ENCODE data around the gene ZNF638. TPM values are rescaled to one million over a fixed set of nuclear protein-coding genes. Genes with fewer than 3 reads are reported as not detected.

Gene ZNF638
- total and polyA plus RNA-seq, 2 of the 4 experiments (the other 2 are of a cell fraction), result 46.4 to 129 TPM

DNA sequence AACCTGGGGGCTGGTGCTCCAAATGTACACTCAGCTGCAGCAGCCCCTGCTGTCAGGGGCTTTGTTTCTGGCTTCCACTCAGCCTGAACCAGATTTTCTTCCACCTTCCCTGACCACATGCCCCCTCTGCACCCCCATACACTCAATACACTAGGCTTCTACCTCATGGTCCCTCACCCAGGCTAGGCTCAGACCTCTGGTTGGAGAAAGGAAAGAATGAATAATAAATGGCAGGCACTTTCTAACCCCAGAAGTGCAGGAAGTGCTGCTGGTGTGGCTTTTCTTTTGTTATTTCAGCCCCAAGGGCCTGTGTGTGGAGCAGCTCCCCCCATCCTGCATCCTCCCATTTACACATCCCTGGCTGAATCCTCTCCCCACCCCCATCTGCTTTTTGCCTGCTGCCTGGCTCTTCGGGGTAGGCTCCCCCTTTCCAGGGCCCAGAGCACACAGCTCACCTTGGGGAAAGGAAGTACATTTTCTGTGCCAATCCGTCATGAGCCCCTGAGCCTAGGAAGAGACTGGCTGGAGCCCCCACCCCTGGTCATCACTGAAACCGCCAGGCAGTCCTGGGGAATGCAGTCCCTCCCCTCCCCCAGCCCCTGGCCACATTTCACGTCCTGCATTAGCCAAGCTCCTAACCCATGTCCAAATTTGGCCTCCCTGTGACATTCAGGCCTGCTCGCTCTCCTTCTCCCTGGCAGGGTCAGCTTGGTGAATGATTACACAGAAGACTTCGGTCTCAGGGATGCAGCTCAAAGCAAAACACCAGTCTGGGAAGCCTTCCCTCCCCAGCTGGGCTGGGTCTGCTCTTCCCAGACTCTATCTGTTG lies 124.4 kb downstream of the ZNF638 start:
- no peak overlapping the region for H4K8ac ChIP-seq (ENCODE audit: low read depth in 2 of 2, low read length in 2 of 2)
- no peak overlapping the region for H2BK120ac ChIP-seq (ENCODE audit: low read depth, low read length)
- no peak overlapping the region for H3K27ac ChIP-seq (ENCODE audit: insufficient read depth, low read length)
- intact Hi-C loops (cut with micrococcal nuclease), result no loop called here
- H3K14ac ChIP-seq (replicated peaks; ENCODE audit: low read depth, low read length), result no peak overlapping the region
- no peak overlapping the region for H3K4me3 ChIP-seq (ENCODE audit: insufficient read depth, low read depth, low read length)
- H3K56ac ChIP-seq (ENCODE audit: extremely low read depth, insufficient read depth, low read length), result no peak overlapping the region
- 50% methylated on average over 2 of the region's 6 CpGs; no CpG with 5 or more reads in 1 of the 2 experiments for WGBS, 2 experiments (ENCODE audit: extremely low coverage in 2 of 2, insufficient read length in 1 of 2)
- H2BK20ac ChIP-seq (ENCODE audit: low read depth, low read length), result no peak overlapping the region
- no peaks in the 10 kb centered on the region; the same call in 1 of the 2 replicates for H3K9me1 ChIP-seq (ENCODE audit: insufficient read depth, low read length)
- ATAC-seq (ENCODE audit: low read depth), result no peak
- no peak overlapping the region for H4K5ac ChIP-seq (ENCODE audit: low read depth, low read length)
- H4K91ac ChIP-seq (ENCODE audit: insufficient read depth, low read depth, low read length), result no peak overlapping the region
- POLR2A ChIA-PET (ENCODE audit: unreplicated experiment), result no interaction called here
- H3K4ac ChIP-seq (ENCODE audit: low read depth, low read length), result no peak overlapping the region
- H2AK9ac ChIP-seq (replicated peaks; ENCODE audit: low read depth, low read length, poor library complexity), result no peak overlapping the region
- H2BK5ac ChIP-seq (ENCODE audit: low read depth, low read length, poor library complexity, severe bottlenecking), result no peak overlapping the region
- no peaks in the 10 kb centered on the region for H3K9me3 ChIP-seq (ENCODE audit: control insufficient read depth, insufficient read depth, low read length)
- no peaks in the 10 kb centered on the region for H3K36me3 ChIP-seq (ENCODE audit: control insufficient read depth, insufficient read depth, low read length)
- in situ Hi-C loops (cut with MboI; ENCODE audit: low sequenced_read_pairs), result no loop called here
- H3K27me3 ChIP-seq (ENCODE audit: control insufficient read depth, insufficient read depth, low read length), result peaks cover 38% of the 10 kb centered on the region
- no peak overlapping the region for H3K23ac ChIP-seq (ENCODE audit: low read depth, low read length)
- peaks cover 5% of the 10 kb centered on the region; the same call in 1 of the 2 replicates for H3K4me1 ChIP-seq (ENCODE audit: control insufficient read depth, insufficient read depth, low read length)
- no peaks in the 10 kb centered on the region for H4K20me1 ChIP-seq (ENCODE audit: insufficient read depth, low read length)
- no peak overlapping the region for H2BK15ac ChIP-seq (ENCODE audit: low read depth, low read length)
- no peak overlapping the region for H3K9ac ChIP-seq (ENCODE audit: low read depth, low read length)
- TF ChIP-seq, protein P1, sequence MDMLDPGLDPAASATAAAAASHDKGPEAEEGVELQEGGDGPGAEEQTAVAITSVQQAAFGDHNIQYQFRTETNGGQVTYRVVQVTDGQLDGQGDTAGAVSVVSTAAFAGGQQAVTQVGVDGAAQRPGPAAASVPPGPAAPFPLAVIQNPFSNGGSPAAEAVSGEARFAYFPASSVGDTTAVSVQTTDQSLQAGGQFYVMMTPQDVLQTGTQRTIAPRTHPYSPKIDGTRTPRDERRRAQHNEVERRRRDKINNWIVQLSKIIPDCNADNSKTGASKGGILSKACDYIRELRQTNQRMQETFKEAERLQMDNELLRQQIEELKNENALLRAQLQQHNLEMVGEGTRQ (IDR thresholded peaks at IDR 0.05; ENCODE audit: low read depth, low read length), result no peak
- TF ChIP-seq, protein P2, sequence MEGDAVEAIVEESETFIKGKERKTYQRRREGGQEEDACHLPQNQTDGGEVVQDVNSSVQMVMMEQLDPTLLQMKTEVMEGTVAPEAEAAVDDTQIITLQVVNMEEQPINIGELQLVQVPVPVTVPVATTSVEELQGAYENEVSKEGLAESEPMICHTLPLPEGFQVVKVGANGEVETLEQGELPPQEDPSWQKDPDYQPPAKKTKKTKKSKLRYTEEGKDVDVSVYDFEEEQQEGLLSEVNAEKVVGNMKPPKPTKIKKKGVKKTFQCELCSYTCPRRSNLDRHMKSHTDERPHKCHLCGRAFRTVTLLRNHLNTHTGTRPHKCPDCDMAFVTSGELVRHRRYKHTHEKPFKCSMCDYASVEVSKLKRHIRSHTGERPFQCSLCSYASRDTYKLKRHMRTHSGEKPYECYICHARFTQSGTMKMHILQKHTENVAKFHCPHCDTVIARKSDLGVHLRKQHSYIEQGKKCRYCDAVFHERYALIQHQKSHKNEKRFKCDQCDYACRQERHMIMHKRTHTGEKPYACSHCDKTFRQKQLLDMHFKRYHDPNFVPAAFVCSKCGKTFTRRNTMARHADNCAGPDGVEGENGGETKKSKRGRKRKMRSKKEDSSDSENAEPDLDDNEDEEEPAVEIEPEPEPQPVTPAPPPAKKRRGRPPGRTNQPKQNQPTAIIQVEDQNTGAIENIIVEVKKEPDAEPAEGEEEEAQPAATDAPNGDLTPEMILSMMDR (conservative IDR thresholded peaks at IDR 0.05; ENCODE audit: low read depth, low read length), result no peak
- no peak for TF ChIP-seq MXI1 (IDR thresholded peaks at IDR 0.05; ENCODE audit: borderline replicate concordance, low read depth, low read length)
- no peak for TF ChIP-seq MAFK (IDR thresholded peaks at IDR 0.05; ENCODE audit: low read depth, low read length)
- no peak for TF ChIP-seq BHLHE40 (IDR thresholded peaks at IDR 0.05; ENCODE audit: low read depth, low read length)
- TF ChIP-seq RAD21 (IDR thresholded peaks at IDR 0.05; ENCODE audit: low read length), result no peak
- TF ChIP-seq CEBPB (IDR thresholded peaks at IDR 0.05; ENCODE audit: low read depth, low read length), result no peak
- no peak for TF ChIP-seq NFE2L2 (IDR thresholded peaks at IDR 0.05; ENCODE audit: low read depth, low read length)
- TF ChIP-seq RCOR1 (IDR thresholded peaks at IDR 0.05; ENCODE audit: insufficient replicate concordance, low read length), result no peak
- TF ChIP-seq FOS (IDR thresholded peaks at IDR 0.05; ENCODE audit: low read depth, low read length), result no peak
- no peak for TF ChIP-seq POLR2A (IDR thresholded peaks at IDR 0.05; ENCODE audit: low read depth, low read length)
- no peak overlapping the region for H2AK5ac ChIP-seq (ENCODE audit: low read depth, low read length)
- CTCF ChIA-PET, result no interaction called here
- H3K79me1 ChIP-seq (ENCODE audit: low read depth in 1 of 2, low read length in 2 of 2), result no peaks in the 10 kb centered on the region
- H3K18ac ChIP-seq (ENCODE audit: low read depth, low read length), result no peak overlapping the region
- no TSS peak for BruUV-seq (replicated peaks)
- dilution Hi-C loops (cut with HindIII; ENCODE audit: low sequenced_read_pairs, unreplicated experiment), result no loop called here
- no peak overlapping the region for H2AFZ ChIP-seq (replicated peaks; ENCODE audit: low read length, poor library complexity)
- H3K4me2 ChIP-seq (ENCODE audit: low read depth, low read length), result no peak overlapping the region
- DNase-seq, result no peak

Data from IMR-90 (cell line).